SK-N-SH (cell line): ENCODE measurements around the gene IRAK1BP1. TPM values are rescaled to one million over a fixed set of nuclear protein-coding genes. Genes with fewer than 3 reads are reported as not detected.

Experiments
- CTCF ChIA-PET: fragments of 300-600, 350-600 bp; formaldehyde crosslinking; extraction: SDS; loops from one replicate; lab custom pipeline; 2021; lab: Yijun Ruan, JAX
- POLR2A ChIA-PET: fragments of 350-600 bp; sonication (Branson Sonifier 250); formaldehyde crosslinking; extraction: SDS; loops from one replicate; lab custom pipeline; 2020; ENCODE audit warnings: antibody characterized with exemption, inconsistent platforms; lab: Yijun Ruan, JAX
- DNase-seq: peaks from one replicate; pipeline ENCODE4 v3.0.0; 2012
- H2AFZ ChIP-seq: fragments of 200-600 bp; sonication (generic); 2 replicates; pipeline ENCODE4 v1.8.1; 2016; ENCODE audit warnings: antibody characterized with exemption, mild to moderate bottlenecking, low read depth
- H3F3A ChIP-seq: fragments of 200-600 bp; sonication (generic); replicated peaks from 2 replicates; pipeline ENCODE3; 2016; ENCODE audit warnings: antibody characterized with exemption, mild to moderate bottlenecking; ENCODE audit not compliant: insufficient read depth
- H3K27ac ChIP-seq, 2 experiments: fragments of 200-500 bp in 1 of 2; fragments of 200-600 bp in 1 of 2; sonication (Bioruptor generic) in 1 of 2; sonication (generic), shearing (Covaris generic) in 1 of 2; 2 replicates each; pipeline versions ENCODE4 v1.5.1 to v1.6.1; 2014 to 2016; ENCODE audit warnings: low read depth in 2 of 2, inconsistent platforms in 1 of 2, low read length in 1 of 2, mild to moderate bottlenecking in 1 of 2, mixed read lengths in 1 of 2
- H3K27me3 ChIP-seq: fragments of 200-600 bp; sonication (generic), shearing (Covaris generic); 2 replicates; pipeline ENCODE4 v1.6.1; 2016; ENCODE audit warnings: mixed run types; ENCODE audit not compliant: insufficient read depth
- H3K36me3 ChIP-seq, 2 experiments: fragments of 200-500 bp in 1 of 2; fragments of 200-600 bp in 1 of 2; sonication (Bioruptor generic) in 1 of 2; sonication (generic) in 1 of 2; replicated peaks in 1 of 2; 2 replicates each; pipeline versions ENCODE3 to v1.5.1; 2014 to 2016; ENCODE audit warnings: low read length in 1 of 2, mild to moderate bottlenecking in 1 of 2; ENCODE audit not compliant: insufficient read depth in 2 of 2, control insufficient read depth in 1 of 2
- H3K4me1 ChIP-seq, 2 experiments: fragments of 200-500 bp in 1 of 2; fragments of 200-600 bp in 1 of 2; sonication (Bioruptor generic) in 1 of 2; sonication (generic), shearing (Covaris generic) in 1 of 2; 2 replicates each; pipeline versions ENCODE4 v1.5.1 to v1.6.1; 2014 to 2016; ENCODE audit warnings: low read depth in 1 of 2, low read length in 1 of 2, mixed run types in 1 of 2; ENCODE audit not compliant: insufficient read depth in 2 of 2, control insufficient read depth in 1 of 2
- H3K4me2 ChIP-seq: fragments of 200-600 bp; sonication (generic), shearing (Covaris generic); 2 replicates; pipeline ENCODE4 v1.6.1; 2017; ENCODE audit warnings: mixed run types
- H3K4me3 ChIP-seq, 2 experiments: fragments of 200-500 bp in 1 of 2; fragments of 200-600 bp in 1 of 2; sonication (Bioruptor generic) in 1 of 2; sonication (generic), shearing (Covaris generic) in 1 of 2; 2 replicates each; pipeline versions ENCODE4 v1.5.1 to v1.8.1; 2014 to 2016; ENCODE audit warnings: low read depth in 2 of 2, inconsistent platforms in 1 of 2, low read length in 1 of 2, mild to moderate bottlenecking in 1 of 2, mixed read lengths in 1 of 2, moderate library complexity in 1 of 2
- H3K79me2 ChIP-seq: fragments of 200-600 bp; sonication (generic); 2 replicates; pipeline ENCODE4 v1.8.1; 2017; ENCODE audit warnings: mild to moderate bottlenecking; ENCODE audit not compliant: insufficient read depth
- H3K9ac ChIP-seq: fragments of 200-600 bp; sonication (generic); 2 replicates; pipeline ENCODE4 v1.6.1; 2017; ENCODE audit warnings: mixed run types
- H3K9me2 ChIP-seq: fragments of 200-600 bp; sonication (generic); 2 replicates; pipeline ENCODE4 v1.6.1; 2017; ENCODE audit warnings: mixed run types
- H3K9me3 ChIP-seq: fragments of 200-600 bp; sonication (generic); 2 replicates; pipeline ENCODE4 v1.6.1; 2017; ENCODE audit warnings: mixed run types, mild to moderate bottlenecking, moderate library complexity
- H4K20me1 ChIP-seq: fragments of 200-600 bp; sonication (generic); 2 replicates; pipeline ENCODE4 v1.6.1; 2017; ENCODE audit warnings: mild to moderate bottlenecking, mixed run types; ENCODE audit not compliant: insufficient read depth
- CHD2 ChIP-seq: fragments of 150-350 bp; IDR thresholded peaks from 2 replicates; pipeline ENCODE4 v1.6.1; 2018; ENCODE audit warnings: low read length; ENCODE audit not compliant: partially characterized antibody
- ELF1 ChIP-seq: IDR thresholded peaks from 2 replicates; pipeline ENCODE4 v1.4.0; 2012
- EZH2phosphoT487 ChIP-seq: fragments of 200-600 bp; sonication (generic); IDR thresholded peaks from 2 replicates; pipeline ENCODE4 v1.6.1; 2017; ENCODE audit warnings: low read depth, mixed run types, mild to moderate bottlenecking, antibody characterized with exemption, moderate library complexity, borderline replicate concordance
- FOSL2 ChIP-seq: IDR thresholded peaks from 2 replicates; pipeline ENCODE4 v1.4.0; 2012; ENCODE audit warnings: low read depth, mild to moderate bottlenecking, moderate library complexity, borderline replicate concordance
- GABPA ChIP-seq: IDR thresholded peaks from 2 replicates; pipeline ENCODE4 v1.4.0; 2012; ENCODE audit warnings: low read depth, mild to moderate bottlenecking
- MEF2A ChIP-seq: IDR thresholded peaks from 2 replicates; pipeline ENCODE4 v1.4.0; 2012; ENCODE audit warnings: low read depth, borderline replicate concordance
- MXI1 ChIP-seq: IDR thresholded peaks from 2 replicates; pipeline ENCODE4 v1.6.1; 2012; ENCODE audit warnings: mild to moderate bottlenecking, low read depth, low read length, improper control_type of control experiment
- NFIC ChIP-seq: IDR thresholded peaks from 2 replicates; pipeline ENCODE4 v1.4.0; 2012; ENCODE audit warnings: borderline replicate concordance
- NRF1 ChIP-seq: IDR thresholded peaks from 2 replicates; pipeline ENCODE4 v1.6.1; 2012; ENCODE audit warnings: low read depth, mild to moderate bottlenecking, low read length
- POLR2AphosphoS5 ChIP-seq: IDR thresholded peaks from 2 replicates; pipeline ENCODE4 v1.6.1; 2012; ENCODE audit warnings: low read depth, low read length
- RFX5 ChIP-seq: IDR thresholded peaks from 2 replicates; pipeline ENCODE4 v1.6.1; 2012; ENCODE audit warnings: mild to moderate bottlenecking, improper control_type of control experiment, low read length
- RXRA ChIP-seq: IDR thresholded peaks from 2 replicates; pipeline ENCODE4 v1.4.0; 2012; ENCODE audit warnings: low read depth, mild to moderate bottlenecking, borderline replicate concordance
- SIN3A ChIP-seq: IDR thresholded peaks from 2 replicates; pipeline ENCODE4 v1.6.1; 2012; ENCODE audit warnings: low read depth, mild to moderate bottlenecking, low read length, moderate library complexity, borderline replicate concordance
- SMC3 ChIP-seq: IDR thresholded peaks from 2 replicates; pipeline ENCODE4 v1.6.1; 2012; ENCODE audit warnings: low read depth, low read length, improper control_type of control experiment
- TAF1 ChIP-seq: IDR thresholded peaks from 2 replicates; pipeline ENCODE4 v1.6.1; 2012; ENCODE audit warnings: low read depth, mild to moderate bottlenecking, low read length, moderate library complexity, borderline replicate concordance
- TEAD4 ChIP-seq: IDR thresholded peaks from 2 replicates; pipeline ENCODE4 v1.4.0; 2012; ENCODE audit warnings: mild to moderate bottlenecking, borderline replicate concordance; ENCODE audit not compliant: insufficient read depth
- YY1 ChIP-seq: IDR thresholded peaks from 2 replicates; pipeline ENCODE4 v1.4.0; 2012; ENCODE audit warnings: low read depth, mild to moderate bottlenecking
- WGBS: methylation state at CpG from one replicate; pipeline ENCODE4 v1.1.6; 2017; ENCODE audit warnings: low lambda C conversion rate; 5-methylcytosine and 5-hydroxymethylcytosine counted together
- polyA plus RNA-seq, 3 experiments: library from polyadenylated mRNA; depleted of rRNA; stranded (reverse); fragments of >200 nt; gene quantifications; 2 replicates each; pipeline ENCODE4 v1.2.3, GENCODE V29; 2012
- TF ChIP-seq, protein P1 (sequence below): IDR thresholded peaks from 2 replicates; pipeline ENCODE4 v1.6.1; 2012; ENCODE audit warnings: mild to moderate bottlenecking, low read depth, low read length, moderate library complexity
- TF ChIP-seq, protein P2 (sequence below): fragments of 150-350 bp; IDR thresholded peaks from 2 replicates; pipeline ENCODE4 v1.6.1; 2017; ENCODE audit warnings: antibody characterized with exemption, low read length, low read depth, borderline replicate concordance
- TF ChIP-seq, protein P3 (sequence below): IDR thresholded peaks from 2 replicates; pipeline ENCODE4 v1.4.0; 2012; ENCODE audit warnings: low read depth

The IRAK1BP1 gene
- polyA plus RNA-seq, 1 of the 3 experiments (the other 2 are of a cell fraction): 1.8 TPM

DNA sequence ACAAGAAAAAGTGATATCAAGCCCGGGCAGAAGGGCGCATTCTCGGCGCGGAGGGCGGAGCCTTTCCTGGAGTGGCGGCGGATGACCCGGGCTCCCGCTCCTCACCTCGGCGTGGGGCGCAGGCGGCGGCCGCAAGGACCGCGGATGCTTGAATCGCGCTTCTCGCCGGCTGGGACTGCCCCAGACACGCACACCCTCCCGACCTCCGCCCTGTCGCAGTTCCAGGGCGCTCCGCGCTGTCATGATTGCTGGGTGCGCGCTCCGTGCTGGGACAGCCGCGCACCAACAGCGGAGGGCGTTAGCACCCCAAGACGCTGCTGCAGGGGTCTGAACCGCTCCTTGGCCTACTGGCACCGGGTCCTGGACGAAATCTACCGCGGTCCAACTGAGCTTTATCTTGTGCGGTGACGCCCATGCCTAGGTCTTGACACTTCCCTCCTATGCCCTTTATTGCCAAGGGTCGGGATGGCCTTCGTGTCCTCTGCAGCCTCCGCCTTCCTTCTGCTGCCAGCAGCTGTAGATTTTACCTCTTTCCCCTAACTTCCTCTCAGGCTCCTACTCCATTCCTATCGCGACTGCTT is 43.3 kb downstream of the IRAK1BP1 start (continued):
- TF ChIP-seq TEAD4: no peak
- TF ChIP-seq CHD2: no peak
- no peak for TF ChIP-seq EZH2phosphoT487
- no peak for TF ChIP-seq TAF1
- TF ChIP-seq, all 33 proteins: peak for 0

DNA sequence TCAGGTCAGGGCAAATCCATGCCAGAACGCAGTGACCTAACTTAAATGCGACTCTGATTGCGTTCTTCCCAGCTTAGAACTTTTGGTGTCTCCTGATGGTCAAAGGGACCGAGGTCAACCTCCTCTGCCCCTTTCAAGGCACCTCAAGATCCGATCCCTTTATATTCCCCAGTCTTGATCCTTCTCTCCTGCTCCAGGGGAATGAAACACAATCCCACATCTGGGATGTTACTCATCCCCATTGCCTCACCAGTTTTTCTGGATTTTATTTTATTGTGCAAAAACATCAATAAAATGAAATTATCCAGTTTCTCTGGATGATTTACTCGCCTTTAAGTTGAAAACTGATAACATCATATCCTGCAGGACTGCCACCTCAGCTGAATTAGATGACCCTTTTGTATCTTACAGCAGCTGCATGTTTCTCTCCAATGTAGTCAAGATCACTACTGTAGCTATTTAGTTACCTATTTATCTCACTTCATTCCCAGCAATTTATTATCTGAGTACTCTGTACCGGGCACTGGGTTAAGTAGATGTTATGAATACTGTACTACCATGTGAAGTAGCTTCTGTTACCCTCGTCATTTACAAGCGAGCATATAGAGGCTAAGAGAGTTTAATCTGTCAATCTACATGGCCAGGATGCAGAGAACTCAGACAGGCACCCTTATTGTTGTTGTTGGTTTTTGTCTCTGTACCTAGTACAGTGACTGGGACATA is 44.0 kb downstream of the IRAK1BP1 start:
- POLR2A ChIA-PET: interaction anchor here (0.6 kb wide), 1 partner anchor 42 kb away, joined by 3 read pairs; no protein-coding TSS in a partner anchor
- H3F3A ChIP-seq: no peaks in the 10 kb centered on the region
- no peaks in the 10 kb centered on the region for H3K9me3 ChIP-seq
- CTCF ChIA-PET: no interaction called here
- H3K4me2 ChIP-seq: no peak overlapping the region
- no peak for TF ChIP-seq MXI1
- no peak for TF ChIP-seq RFX5
- no peak for TF ChIP-seq SMC3
- no peak for TF ChIP-seq POLR2AphosphoS5
- TF ChIP-seq, protein P1, sequence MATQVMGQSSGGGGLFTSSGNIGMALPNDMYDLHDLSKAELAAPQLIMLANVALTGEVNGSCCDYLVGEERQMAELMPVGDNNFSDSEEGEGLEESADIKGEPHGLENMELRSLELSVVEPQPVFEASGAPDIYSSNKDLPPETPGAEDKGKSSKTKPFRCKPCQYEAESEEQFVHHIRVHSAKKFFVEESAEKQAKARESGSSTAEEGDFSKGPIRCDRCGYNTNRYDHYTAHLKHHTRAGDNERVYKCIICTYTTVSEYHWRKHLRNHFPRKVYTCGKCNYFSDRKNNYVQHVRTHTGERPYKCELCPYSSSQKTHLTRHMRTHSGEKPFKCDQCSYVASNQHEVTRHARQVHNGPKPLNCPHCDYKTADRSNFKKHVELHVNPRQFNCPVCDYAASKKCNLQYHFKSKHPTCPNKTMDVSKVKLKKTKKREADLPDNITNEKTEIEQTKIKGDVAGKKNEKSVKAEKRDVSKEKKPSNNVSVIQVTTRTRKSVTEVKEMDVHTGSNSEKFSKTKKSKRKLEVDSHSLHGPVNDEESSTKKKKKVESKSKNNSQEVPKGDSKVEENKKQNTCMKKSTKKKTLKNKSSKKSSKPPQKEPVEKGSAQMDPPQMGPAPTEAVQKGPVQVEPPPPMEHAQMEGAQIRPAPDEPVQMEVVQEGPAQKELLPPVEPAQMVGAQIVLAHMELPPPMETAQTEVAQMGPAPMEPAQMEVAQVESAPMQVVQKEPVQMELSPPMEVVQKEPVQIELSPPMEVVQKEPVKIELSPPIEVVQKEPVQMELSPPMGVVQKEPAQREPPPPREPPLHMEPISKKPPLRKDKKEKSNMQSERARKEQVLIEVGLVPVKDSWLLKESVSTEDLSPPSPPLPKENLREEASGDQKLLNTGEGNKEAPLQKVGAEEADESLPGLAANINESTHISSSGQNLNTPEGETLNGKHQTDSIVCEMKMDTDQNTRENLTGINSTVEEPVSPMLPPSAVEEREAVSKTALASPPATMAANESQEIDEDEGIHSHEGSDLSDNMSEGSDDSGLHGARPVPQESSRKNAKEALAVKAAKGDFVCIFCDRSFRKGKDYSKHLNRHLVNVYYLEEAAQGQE: no peak
- TF ChIP-seq MEF2A: no peak
- no peak for TF ChIP-seq FOSL2
- TF ChIP-seq TEAD4: no peak
- no peak for TF ChIP-seq ELF1
- TF ChIP-seq NRF1: no peak
- no peak for TF ChIP-seq RXRA
- TF ChIP-seq YY1: no peak
- TF ChIP-seq, protein P2, sequence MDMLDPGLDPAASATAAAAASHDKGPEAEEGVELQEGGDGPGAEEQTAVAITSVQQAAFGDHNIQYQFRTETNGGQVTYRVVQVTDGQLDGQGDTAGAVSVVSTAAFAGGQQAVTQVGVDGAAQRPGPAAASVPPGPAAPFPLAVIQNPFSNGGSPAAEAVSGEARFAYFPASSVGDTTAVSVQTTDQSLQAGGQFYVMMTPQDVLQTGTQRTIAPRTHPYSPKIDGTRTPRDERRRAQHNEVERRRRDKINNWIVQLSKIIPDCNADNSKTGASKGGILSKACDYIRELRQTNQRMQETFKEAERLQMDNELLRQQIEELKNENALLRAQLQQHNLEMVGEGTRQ: no peak
- TF ChIP-seq NFIC: no peak
- TF ChIP-seq, protein P3, sequence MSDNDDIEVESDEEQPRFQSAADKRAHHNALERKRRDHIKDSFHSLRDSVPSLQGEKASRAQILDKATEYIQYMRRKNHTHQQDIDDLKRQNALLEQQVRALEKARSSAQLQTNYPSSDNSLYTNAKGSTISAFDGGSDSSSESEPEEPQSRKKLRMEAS: no peak
- no peak for TF ChIP-seq GABPA
- no peak for TF ChIP-seq SIN3A
- TF ChIP-seq, all 33 proteins: peak for 0
- Histone ChIP-seq H4K20me1 (no peaks in the 10 kb centered on the region), H3K27me3 (no peaks in the 10 kb centered on the region), H3K27ac (no peak overlapping the region), H3K4me1 (no peaks in the 10 kb centered on the region), H3K9me2 (no peaks in the 10 kb centered on the region), H3K79me2 (no peaks in the 10 kb centered on the region), H3K4me3 (no peak overlapping the region), H3K36me3 (peaks cover 2 to 5% of the 10 kb centered on the region in 2 experiments), H2AFZ (no peak overlapping the region), H3K9ac (no peak overlapping the region)
- no peak for DNase-seq
- 86% methylated on average over 9 of the region's 9 CpGs for WGBS
